ENCODE results near the gene GRB14.

GRB14 gene

DNA sequence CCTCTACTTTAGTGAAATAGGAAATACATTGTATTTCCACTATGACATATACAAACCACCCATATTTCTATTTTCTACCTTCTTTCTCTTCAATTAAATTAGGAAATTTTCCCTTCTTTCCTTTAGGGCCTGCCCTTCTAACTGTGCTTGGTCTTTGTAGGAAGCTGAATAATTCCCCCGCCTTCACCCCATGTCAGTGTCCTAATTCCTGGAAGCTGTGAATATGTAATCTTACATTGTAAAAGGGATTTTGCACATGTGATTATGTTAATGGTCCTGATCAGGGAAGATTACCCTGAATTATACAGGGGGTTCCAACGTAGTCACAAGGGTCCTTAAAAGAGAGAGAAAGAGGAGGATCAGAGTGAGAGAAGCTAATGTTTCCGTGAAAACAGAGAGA, 40.2 kb downstream of the GRB14 start:
- Histone ChIP-seq H3K9me2 (replicated peaks; ENCODE audit: insufficient read depth, low read length) (no peaks in the 10 kb centered on the region), H3K79me2 (ENCODE audit: low read length) (no peaks in the 10 kb centered on the region), H3K9me3 (replicated peaks; ENCODE audit: insufficient read depth, low read length) (no peaks in the 10 kb centered on the region), H3K4me1 (ENCODE audit: low read length) (no peaks in the 10 kb centered on the region), H3K9ac (ENCODE audit: low read length) (no peak overlapping the region), H3K36me3 (replicated peaks; ENCODE audit: insufficient read depth, low read length) (no peaks in the 10 kb centered on the region), H4K20me1 (ENCODE audit: insufficient read depth, low read length) (no peaks in the 10 kb centered on the region), H3K27me3 (replicated peaks; ENCODE audit: insufficient read depth, low read length) (no peaks in the 10 kb centered on the region), H3K27ac (ENCODE audit: low read length) (no peak overlapping the region), H3K4me3 (ENCODE audit: low read length) (no peak overlapping the region), H3F3A (ENCODE audit: insufficient read depth, low read length) (no peaks in the 10 kb centered on the region), H2AFZ (ENCODE audit: low read length) (no peak overlapping the region), H3K4me2 (ENCODE audit: low read depth, low read length) (no peak overlapping the region)
- TF ChIP-seq CTCF (IDR thresholded peaks at IDR 0.05; ENCODE audit: low read length) (no peak), EZH2 (optimal IDR thresholded peaks at IDR 0.05; ENCODE audit: low read depth, low read length) (no peak), EZH2phosphoT487 (IDR thresholded peaks at IDR 0.05; ENCODE audit: low read length) (no peak)
- DNase-seq, result no peak

DNA sequence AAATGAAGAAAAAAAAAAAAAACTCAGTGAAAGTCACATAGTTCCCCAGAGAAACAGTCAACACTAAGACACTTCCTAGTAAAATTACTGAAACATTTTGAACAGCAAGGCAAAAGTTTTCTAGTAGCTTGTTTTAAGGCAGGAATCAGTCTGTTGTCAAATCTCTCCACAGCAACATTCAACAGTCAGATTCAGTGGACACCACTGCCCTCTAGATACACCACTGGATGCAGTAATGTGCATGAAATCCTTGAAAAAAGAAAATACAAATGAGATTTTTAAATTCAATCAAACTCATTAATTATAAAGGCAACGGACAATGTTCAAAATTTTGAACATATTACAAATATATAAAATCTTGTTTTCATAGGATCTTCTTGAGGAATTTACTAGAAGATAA, 46.4 kb downstream of the GRB14 start:
- Histone ChIP-seq H4K20me1 (ENCODE audit: insufficient read depth, low read length) (no peaks in the 10 kb centered on the region), H3K9me2 (replicated peaks; ENCODE audit: insufficient read depth, low read length) (no peaks in the 10 kb centered on the region), H3K27ac (ENCODE audit: low read length) (no peak overlapping the region), H3K9ac (ENCODE audit: low read length) (no peak overlapping the region), H2AFZ (ENCODE audit: low read length) (no peak overlapping the region), H3K4me2 (ENCODE audit: low read depth, low read length) (no peak overlapping the region), H3K4me1 (ENCODE audit: low read length) (no peaks in the 10 kb centered on the region), H3K27me3 (replicated peaks; ENCODE audit: insufficient read depth, low read length) (no peaks in the 10 kb centered on the region), H3K4me3 (ENCODE audit: low read length) (no peak overlapping the region), H3F3A (ENCODE audit: insufficient read depth, low read length) (no peaks in the 10 kb centered on the region), H3K79me2 (ENCODE audit: low read length) (no peaks in the 10 kb centered on the region), H3K36me3 (replicated peaks; ENCODE audit: insufficient read depth, low read length) (no peaks in the 10 kb centered on the region), H3K9me3 (replicated peaks; ENCODE audit: insufficient read depth, low read length) (no peaks in the 10 kb centered on the region)
- TF ChIP-seq EZH2 (optimal IDR thresholded peaks at IDR 0.05; ENCODE audit: low read depth, low read length), result no peak
- no peak for TF ChIP-seq EZH2phosphoT487 (IDR thresholded peaks at IDR 0.05; ENCODE audit: low read length)
- no peak for TF ChIP-seq CTCF (IDR thresholded peaks at IDR 0.05; ENCODE audit: low read length)
- no peak for DNase-seq

- DNase-seq, result no peak
- Histone ChIP-seq H2AFZ (ENCODE audit: low read length) (no peak overlapping the region), H3K9me3 (replicated peaks; ENCODE audit: insufficient read depth, low read length) (no peaks in the 10 kb centered on the region), H3K79me2 (ENCODE audit: low read length) (no peaks in the 10 kb centered on the region), H3K27ac (ENCODE audit: low read length) (no peak overlapping the region), H3K4me3 (ENCODE audit: low read length) (no peak overlapping the region), H3K36me3 (replicated peaks; ENCODE audit: insufficient read depth, low read length) (no peaks in the 10 kb centered on the region), H3K27me3 (replicated peaks; ENCODE audit: insufficient read depth, low read length) (no peaks in the 10 kb centered on the region), H3K4me2 (ENCODE audit: low read depth, low read length) (no peak overlapping the region), H3K9ac (ENCODE audit: low read length) (no peak overlapping the region), H3K4me1 (ENCODE audit: low read length) (no peaks in the 10 kb centered on the region), H3K9me2 (replicated peaks; ENCODE audit: insufficient read depth, low read length) (no peaks in the 10 kb centered on the region), H4K20me1 (ENCODE audit: insufficient read depth, low read length) (no peaks in the 10 kb centered on the region), H3F3A (ENCODE audit: insufficient read depth, low read length) (no peaks in the 10 kb centered on the region)
- TF ChIP-seq EZH2 (optimal IDR thresholded peaks at IDR 0.05; ENCODE audit: low read depth, low read length) (no peak), EZH2phosphoT487 (IDR thresholded peaks at IDR 0.05; ENCODE audit: low read length) (no peak), CTCF (IDR thresholded peaks at IDR 0.05; ENCODE audit: low read length) (no peak)
Measured at GRCh38 chr2:164570475-164570874, 50.8 kb downstream of the GRB14 start.

All from MM.1S (cell line).